ENCODE data around the gene IFRD1. TPM values are rescaled to one million over a fixed set of nuclear protein-coding genes. Genes with fewer than 3 reads are reported as not detected.

Gene IFRD1
- total RNA-seq, 4 donors from 2014 or later: 36.9 to 51.5 (median 48.0) TPM

GRCh38 chr7:112523871-112524270, 73.6 kb downstream of the IFRD1 start:
- intact Hi-C loops (cut with DNase I): no loop called here
- WGBS: 77% methylated on average over 2 of the region's 2 CpGs
- H3K36me3 ChIP-seq: no peaks in the 10 kb centered on the region
- no peak overlapping the region for H3K27ac ChIP-seq (replicated peaks in 1 of 4)
- H3K9me3 ChIP-seq: no peaks in the 10 kb centered on the region
- no peak for TF ChIP-seq POLR2A (IDR thresholded peaks at IDR 0.05; ENCODE audit: low read depth)
- TF ChIP-seq POLR2AphosphoS5 (IDR thresholded peaks at IDR 0.05): no peak
- TF ChIP-seq EP300 (IDR thresholded peaks at IDR 0.05): no peak
- no peak for TF ChIP-seq CTCF (IDR thresholded peaks at IDR 0.05)
- DNase-seq (ENCODE audit: extremely low spot score): no peak
- peaks cover 0 to 3% (median 0%) of the 10 kb centered on the region in 4 donors for H3K27me3 ChIP-seq
- no peaks in the 10 kb centered on the region for H3K4me1 ChIP-seq
- no peak overlapping the region for H3K4me3 ChIP-seq

Small RNAs within 50 kb of the gene (small RNA-seq; reads per million reads assigned to genes)
- 0 reads per million in 3 donors for gene AC079741.1

Other genes starting within 250 kb of the IFRD1 start
- 10 to 100 TPM; 14.0 to 25.3 (median 18.8) TPM for gene DOCK4, start 244.1 kb upstream of the IFRD1 start, total RNA-seq
- 10 to 100 TPM; 19.5 to 27.1 (median 25.7) TPM for gene ZNF277, start 243.8 kb upstream of the IFRD1 start, total RNA-seq
- gene LSMEM1, start 30.5 kb downstream of the IFRD1 start, total RNA-seq: 1 to 10 TPM in 1 of 4 donors, under 1 TPM in 3; 0.75 to 2.1 (median 0.91) TPM